GM19372 (cell line): Measurements from ENCODE around the gene BHLHA9.

Experiments used
- ATAC-seq: cut with Tn5 transposase; IDR thresholded peaks from one replicate; pipeline ENCODE4 v1.9.1; 2021; ENCODE audit warnings: mild to moderate bottlenecking, low read depth, moderate library complexity; ENCODE audit not compliant: unreplicated experiment

BHLHA9 gene

DNA sequence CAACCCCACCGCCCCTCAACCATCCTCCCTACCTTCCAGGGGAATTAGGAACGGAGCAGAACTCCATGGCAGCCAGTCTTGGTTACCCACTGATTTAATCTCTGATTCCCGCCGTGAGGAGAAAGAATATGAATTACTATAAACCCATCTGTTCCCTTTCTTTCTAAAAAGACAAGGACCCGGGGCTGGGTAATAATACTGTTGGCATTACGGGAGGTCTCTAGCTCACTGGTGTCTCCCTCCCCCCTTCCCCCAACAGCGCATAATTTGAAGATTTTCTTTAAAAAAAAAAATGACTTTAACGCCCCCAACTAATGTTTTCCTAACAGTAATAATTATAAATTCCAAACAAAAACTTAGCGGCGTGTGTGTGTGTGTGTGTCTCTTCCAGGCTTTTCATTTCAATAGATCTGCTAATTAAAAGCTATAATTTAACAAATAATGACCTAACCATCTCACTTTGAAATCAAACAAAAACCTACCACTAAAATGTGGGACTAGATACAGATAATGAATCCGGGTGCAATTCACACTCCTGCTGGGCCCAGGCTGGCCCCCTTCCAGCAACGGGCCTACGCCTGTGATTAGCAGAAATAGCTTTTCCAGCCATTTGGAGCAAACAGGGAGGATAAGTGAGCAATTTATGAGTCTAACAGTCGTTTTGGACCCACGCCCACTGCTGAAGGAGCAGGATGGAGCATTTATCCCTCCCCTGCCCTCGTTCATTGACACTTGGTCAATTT is 18.2 kb upstream of the BHLHA9 start:
- no peak for ATAC-seq

DNA sequence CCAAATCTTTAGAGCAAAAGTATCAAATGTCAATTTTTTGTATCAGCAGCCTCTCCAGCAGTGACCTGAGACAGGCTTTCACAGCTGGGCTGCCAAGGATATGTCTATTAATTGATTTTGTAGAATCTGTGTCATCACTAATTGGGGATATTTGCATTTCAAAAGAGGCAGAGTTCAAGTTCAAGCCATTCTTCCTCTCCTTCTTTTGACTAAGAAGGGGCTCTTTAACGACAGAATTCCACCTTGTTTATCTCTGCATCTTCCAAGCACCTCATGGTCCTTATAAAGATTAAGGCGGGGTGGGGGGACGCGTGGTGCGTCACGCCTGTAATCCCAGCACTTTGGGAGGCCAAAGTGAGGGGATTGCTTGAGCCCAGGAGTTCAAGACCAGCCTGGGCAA is 15.2 kb upstream of the BHLHA9 start:
- ATAC-seq, result no peak

DNA sequence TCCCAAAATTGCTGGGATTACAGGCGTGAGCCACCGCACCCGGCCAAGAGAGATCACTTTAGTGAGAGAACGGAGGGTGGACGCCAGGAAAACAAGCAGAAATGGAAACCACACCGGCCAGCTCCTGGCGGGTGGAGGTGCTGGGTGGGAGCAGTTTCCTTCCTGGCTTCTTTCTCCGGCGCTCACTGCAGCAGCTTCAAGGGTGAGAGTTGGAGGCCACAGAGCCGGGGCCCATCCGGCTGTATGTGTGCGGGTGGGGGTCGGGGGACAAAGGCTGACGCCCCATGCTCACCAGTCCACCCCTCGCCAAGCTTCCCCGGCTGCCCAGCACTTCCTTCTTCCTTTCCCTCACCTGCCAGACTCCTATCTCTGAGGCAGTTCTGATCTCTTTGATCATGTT is 13.5 kb upstream of the BHLHA9 start:
- ATAC-seq, result no peak

DNA sequence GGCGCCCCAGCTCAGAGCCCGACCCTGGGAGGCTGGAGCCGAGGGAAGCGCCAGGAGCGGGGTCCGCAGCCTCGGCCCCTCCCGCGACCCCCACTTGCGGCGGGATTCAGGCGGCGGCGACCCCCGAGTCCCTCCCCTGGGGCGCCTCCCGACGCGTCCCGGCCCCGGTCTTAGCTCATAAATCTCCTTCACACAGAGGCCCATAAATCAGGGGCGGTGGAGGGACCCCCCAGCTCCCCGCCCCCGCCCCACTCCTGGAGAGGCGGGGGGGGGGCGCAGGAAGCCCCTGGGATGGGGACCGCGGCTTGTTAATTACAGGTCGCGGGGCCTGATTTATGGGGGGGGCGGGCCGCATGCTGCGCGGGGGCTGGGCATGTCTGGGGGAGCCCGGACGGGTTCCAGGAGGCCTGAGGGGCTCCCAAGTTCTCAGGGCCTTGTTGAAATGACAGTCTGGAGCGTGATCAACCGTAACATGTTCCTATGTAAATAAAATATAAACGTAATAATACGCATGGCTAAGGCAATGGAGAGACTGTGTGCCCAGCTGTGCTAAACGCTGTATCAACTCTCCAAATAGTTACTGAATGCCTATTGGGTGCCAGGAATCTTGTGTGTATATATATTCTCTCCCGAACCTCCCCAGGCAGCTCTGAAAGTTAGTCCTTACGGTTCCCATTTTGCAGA is 10.0 kb upstream of the BHLHA9 start:
- ATAC-seq, result no peak

DNA sequence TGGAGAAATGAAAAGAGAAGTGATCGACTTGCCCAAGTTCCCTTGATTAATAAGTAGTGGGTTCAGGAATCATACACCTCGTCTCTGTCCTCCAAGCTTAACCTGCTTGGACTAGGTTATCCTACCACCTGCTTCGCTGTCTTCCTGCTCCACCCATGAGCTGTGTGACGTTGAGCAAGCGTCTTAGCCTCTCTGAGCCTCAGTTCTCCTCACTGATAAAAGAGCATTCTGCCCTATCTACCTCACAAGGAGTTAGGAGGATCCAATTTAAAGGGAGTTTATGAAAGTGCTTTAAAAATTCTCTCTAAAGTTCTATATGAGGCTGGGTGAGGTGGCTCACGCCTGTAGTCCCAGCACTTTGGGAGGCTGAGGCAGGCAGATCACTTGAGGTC is 9.5 kb upstream of the BHLHA9 start:
- no peak for ATAC-seq

DNA sequence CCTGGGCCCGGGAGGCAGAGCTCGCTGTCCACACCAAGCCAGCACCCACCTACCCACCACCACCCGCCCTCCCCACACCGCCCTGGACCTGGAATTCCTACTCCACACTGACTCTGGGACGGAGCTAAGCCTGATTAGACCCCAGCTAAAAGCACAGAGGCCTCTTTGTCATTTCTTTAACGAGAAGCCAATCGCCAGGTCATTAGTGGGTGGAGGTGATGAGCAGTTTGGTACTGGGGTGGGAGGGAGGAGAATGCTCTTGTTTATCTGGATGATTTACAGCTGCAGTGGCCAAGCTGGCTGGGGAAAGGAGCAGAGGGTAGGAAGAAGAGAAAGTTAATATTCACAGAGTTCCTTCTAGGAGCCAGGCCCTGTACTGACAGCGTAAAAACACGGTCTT is 6.0 kb upstream of the BHLHA9 start:
- no peak for ATAC-seq

DNA sequence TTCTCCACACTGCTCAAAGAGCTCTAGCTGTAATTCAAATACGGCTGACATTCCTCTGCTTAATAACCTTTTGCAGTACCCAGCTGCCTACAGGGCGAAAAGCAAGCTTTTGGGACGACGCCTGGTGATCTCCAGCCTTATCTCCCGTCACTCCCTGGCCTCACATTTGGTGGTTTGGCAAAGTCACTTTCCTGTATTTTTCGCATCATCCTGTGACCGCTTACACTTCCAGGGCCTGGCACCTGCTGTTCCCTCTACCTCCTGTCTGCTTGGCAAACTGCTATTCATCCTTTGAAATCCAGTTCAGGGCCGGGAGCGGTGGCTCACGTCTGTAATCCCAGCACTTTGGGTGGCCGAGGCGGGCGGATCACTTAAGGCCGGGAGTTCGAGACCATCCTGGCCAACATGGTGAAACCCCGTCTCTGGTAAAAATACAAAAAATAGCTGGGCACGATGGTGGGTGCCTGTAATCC is 2.7 kb upstream of the BHLHA9 start:
- ATAC-seq, result no peak

DNA sequence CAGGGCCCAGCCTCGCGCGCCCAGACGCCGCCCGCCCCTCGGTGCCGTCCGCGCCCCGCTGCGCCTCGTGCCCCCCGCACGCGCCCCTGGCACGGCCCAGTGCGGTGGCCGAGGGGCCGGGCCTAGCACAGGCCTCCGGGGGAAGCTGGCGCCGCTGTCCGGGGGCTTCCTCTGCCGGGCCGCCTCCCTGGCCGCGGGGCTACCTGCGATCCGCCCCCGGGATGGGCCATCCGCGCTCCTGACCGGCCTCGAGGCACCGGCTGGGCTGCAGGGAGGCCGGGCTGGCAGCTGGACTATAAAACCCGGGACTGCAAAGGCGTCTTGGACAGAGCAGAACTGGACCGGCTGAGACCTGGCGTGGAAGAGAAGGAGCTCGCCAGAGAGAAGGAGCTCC is 783 bp downstream of the BHLHA9 start:
- no peak for ATAC-seq

DNA sequence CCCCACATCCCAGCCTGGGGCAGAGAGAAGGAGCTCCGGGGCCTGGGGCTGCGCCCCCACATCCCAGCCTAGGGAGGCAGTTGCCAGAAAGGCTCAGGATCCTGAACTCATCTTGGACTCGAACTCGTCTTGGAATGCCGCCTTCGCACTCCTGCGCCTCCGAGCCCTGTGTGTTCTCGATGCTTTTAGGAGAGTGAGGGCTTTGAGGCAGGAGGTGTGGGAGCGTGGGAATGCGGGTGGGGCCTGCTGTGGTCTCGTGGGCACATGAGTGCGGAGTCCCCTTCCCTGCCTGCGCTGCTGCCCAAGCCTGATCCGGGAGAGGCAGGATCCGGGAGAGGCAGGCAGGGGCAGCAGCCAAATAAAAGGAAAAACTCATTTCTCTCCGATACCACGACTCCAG is 1.2 kb downstream of the BHLHA9 start:
- no peak for ATAC-seq

DNA sequence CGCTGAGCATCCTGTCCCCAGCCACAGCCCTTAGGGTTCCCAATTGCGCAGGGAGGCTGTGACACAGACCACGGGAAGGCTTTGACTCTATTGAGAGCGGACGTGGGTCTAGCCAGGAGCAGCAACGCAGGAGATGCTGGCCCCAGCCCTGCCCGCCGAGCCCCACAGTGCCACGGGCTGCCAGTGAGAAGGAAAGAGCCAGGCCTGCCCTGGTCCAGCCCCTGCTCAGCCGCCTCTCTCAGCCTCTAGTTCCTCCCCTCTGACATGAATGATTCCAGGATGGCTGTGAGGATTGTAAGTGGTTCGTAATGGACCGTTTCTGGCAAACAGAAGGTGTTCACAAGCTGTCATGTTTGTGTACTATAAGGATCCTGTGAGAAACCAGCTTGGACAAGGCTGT is 2.5 kb downstream of the BHLHA9 start:
- ATAC-seq, result no peak

DNA sequence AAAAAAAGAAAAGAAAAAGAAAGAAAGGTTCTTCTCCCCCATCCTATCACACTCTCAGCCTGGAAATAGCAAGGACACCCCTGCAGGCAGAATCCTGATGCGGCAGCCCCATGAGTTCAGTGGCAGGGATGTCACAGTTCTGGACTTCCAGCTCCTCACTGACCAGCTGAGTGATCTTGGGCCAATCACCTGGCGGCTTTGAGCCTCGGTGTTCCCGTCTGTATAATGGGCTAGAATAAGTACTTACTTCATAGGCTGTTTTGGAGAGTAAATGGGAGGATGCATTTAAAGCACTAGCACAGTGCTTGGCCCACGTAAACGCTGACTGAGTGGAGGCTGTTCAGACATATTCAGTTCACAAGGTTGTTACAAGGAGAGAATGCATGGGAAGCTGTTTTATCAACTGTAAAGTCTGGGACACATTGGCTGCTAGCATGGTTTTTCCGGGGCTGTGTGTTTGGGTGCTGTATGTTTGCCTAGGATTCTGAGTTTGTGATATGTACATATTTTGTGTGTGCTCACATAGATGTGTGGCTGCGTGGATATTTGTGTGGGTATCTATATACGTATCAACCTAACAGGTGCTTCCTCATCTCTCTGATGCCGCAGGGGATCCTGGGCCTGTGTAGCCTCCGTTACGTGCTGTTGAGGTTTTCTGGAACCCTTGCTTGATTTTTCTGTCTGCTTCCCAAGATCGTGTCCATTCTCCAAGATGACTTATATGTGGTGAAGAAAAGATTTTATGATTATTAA is 3.4 kb downstream of the BHLHA9 start:
- ATAC-seq, result no peak

DNA sequence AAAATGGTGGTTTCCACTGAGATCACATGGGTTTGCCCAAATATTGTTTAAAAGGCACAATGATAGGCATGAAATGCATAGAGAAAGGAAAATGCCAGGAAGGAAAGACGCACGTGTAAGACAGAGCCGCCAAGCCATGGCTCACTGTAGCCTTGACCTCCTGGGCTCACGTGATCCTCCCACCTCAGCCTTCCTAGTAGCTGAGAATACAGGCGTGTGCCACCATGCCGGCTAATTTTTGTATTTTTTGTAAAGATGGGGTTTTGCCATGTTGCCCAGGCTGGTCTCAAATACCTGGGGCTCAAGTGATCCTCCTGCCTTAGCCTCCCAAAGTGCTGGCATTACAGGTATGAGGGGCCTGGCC is 4.0 kb downstream of the BHLHA9 start:
- no peak for ATAC-seq

DNA sequence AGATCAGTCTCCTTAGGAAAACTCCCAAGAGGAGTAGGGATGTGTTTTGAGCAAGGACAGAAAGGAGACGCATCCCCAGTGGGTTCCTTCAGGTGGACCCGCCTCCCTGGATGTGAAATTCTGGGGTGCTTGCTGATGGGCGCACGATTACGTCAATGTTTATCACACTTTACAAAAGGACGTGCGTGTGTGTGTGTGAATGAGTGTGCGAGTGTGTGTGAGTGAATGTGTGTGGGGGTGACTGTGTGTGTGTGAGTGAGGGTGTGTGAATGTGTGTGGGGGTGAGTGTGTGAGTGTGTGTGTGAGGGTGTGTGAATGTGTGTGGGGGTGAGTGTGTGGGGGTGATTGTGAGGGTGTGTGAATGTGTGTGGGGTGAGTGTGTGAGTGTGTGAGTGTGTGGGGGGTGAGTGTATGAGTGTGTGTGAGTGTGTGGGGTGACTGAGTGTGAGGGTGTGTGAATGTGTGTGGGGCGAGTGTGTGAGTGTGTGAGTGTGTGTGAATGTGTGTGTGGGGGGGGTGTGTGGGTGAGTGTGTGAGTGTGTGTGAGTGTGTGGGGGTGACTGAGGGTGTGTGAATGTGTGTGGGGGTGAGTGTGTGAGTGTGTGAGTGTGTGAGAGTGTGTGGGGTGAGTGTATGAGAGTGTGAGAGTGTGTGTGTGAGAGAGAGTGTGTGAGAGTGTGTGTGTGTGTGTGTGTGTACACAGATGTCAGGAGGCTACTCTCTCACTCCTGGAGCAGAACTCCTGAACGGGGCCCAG is 5.1 kb downstream of the BHLHA9 start:
- no peak for ATAC-seq

DNA sequence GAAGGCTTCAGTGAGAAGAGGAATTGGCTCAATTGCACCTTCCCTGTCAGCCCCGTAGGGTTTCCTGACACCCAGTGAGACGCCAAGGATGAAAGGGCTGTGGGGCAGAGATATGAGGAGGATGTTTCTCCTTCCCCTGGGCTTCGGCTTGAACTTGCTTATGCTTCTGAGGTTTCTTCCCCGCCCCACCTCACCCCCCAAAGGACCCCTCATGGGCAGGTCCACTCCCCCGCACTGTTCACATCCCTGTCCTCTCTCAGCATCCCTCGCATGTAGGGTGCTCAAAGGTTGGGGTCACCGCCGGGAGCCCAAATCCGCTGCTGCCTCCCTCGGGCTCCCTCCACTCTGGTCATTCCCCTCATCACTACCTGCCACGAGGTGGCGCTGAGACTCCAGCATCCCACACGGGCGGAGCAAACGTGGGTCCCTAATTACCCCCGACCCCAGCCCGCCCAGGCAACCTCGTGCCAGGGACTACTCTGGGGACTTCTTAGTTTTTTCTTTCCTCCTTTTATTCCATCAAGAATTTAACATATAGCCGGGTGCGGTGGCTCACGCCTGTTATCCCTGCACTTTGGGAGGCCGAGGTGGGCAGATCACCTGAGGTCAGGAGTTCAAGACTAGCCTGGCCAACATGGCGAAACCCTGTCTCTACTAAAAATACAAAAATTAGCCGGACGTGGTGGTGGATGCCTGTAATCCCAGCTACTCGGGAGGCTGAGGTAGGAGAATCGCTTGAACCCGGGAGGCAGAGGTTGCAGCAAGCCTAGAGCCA is 5.9 kb downstream of the BHLHA9 start:
- no peak for ATAC-seq

DNA sequence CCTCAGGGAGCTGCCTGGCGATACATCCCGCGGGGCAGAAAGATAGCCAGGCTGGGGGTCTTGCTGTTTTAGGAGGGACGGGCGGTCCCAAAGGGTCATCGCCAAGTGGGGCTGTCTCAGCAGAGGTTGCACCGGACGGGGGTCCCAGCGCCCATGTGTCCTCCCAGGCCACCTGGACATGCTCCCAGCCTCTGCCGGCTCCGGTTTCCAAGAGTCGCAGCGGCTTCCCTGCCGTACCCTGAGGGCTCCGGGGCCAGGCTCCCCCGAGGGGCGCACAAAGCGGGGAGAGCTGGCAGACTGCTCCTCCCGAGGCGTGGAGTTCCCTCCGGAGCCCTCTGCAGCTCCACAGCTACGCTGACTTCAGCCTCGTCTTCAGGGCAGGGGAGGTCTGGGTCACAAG is 10.4 kb downstream of the BHLHA9 start:
- no peak for ATAC-seq

DNA sequence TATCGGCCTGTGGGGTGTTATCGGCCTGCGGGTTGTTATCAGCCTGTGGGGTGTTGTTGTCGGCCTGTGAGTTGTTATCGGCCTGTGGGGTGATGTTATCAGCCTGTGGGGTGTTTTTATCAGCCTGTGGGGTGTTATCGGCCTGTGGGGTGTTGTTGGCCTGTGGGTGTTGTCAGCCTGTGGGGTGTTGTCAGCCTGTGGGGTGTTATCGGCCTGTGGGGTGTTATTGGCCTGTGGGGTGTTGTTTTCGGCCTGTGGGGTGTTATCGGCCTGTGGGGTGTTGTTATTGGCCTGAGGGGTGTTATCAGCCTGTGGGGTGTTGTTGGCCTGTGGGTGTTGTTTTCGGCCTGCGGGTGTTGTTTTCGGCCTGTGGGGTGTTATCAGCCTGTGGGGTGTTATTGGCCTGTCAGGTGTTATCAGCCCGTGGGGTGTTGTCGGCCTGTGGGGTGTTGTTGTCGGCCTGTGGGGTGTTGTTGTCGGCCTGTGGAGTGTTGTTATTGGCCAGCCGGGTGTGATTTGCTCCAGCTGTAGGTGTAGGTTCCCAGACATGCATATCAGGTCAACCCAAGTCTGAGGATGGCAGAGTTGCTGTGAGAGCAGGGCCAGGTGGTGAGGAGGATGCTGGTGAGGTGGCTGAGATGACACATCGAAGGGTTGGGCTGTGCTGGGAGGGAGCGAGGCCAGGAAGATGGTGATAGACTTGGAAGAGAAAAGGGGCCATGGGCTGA is 16.3 kb downstream of the BHLHA9 start:
- no peak for ATAC-seq

DNA sequence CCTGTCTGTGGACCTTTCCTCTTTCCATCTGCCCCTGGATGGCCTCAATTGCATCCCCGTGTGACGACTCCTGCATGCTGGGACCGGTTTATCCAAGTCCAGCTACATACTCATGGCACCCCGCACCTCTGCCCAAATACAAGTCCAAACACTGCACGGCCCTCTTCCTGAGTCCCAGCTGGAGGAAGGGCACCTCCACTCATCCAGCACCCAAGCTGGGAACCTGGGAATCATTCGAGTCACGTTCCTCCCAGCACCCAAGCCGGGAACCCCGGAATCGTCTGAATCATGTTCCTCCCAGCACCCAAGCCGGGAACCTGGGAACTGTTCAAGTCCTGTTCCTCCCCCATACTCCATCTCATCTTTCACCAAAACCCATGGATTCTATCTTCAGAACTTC is 19.5 kb downstream of the BHLHA9 start:
- no peak for ATAC-seq

DNA sequence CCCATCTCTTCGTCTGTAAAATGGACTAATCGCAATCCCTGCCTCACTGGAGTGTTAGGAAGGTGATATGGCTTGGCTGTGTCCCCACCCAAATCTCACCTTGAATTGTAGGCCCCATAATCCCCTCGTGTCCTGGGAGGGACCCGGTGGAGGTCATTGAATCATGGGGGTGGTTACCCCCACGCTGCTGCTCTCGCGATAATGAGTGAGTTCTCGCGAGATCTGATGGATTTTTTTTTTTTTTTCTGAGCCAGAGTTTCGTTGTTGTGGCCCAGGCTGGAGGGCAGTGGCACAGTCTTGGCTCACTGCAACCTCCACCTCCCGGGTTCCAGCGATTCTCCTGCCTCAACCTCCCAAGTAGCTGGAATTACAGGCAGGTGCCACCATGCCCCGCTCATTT is 20.4 kb downstream of the BHLHA9 start:
- no peak for ATAC-seq

DNA sequence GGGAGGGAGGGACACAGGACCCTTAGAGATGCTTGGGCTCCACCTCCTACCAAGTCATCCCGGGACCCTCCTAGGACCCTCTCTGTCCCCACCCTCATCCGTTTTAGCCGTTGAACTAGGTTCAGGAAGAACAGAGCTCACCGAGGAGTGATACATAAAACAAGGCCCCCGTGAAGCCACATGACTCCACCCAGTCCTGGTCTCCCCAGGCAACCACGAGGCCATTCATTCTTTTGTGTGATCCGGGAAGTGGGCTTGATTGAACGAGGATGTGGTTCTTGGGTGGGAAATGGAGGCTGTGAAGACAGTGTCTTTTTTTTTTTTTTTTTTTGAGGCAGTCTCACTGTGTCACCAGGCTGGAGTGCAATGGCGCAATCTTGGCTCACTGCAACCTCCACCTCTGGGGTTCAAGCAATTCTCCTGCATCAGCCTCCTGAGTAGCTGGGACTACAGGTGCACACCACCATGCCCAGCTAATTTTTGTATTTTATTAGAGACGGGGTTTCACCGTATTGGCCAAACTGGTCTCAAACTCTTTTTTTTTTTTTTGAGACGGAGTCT is 24.0 kb downstream of the BHLHA9 start:
- no peak for ATAC-seq
